ENCODE data around the gene HOXA6. TPM values are rescaled to one million over a fixed set of nuclear protein-coding genes. Genes with fewer than 3 reads are reported as not detected.

The HOXA6 gene
- total and polyA plus RNA-seq, 2 donors (not counting 3 experiments of a cell fraction or from before 2014, with no cell fraction given) = 10.0 to 20.7 TPM

DNA sequence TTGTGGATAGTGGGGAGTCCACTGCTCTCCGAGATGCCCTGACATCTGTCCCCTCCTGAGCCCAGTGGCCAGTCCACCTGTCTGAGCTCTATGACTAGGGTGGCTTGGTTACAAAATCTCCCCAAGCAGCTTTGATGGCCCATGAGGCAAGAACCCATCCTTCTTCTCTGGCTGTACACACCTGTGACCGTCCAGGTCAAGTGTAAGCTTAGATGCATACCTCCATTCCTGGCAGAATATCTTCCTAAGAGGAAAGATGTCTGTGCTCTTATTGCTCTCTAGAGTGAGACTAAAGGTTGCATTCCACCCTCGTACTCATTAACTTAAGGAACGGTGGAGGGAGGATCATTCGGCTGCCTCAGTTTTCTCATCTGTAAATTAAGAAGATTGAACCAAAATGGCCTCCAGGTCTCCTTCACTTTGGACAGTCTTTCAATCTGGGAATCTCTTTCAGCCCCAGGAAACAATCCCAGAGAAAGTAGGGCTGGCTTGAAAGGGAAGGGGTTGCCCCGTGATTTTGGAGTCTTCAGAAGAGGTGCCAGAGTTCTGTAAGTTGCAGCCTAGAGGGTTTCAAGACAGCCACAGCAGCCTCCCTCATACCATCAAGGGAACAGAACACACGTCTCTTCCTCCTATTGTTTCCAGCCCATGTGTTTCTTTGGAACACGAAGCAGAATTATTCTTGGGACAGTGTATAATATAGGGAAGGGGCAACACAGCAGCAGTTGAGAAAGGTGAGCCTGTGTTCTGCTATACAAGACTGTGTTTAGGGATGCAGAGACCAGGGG is 22.5 kb downstream of the HOXA6 start:
- Histone ChIP-seq H3K27ac (ENCODE audit: insufficient read depth, low read depth, low read length) (peak overlapping the region; percentile 96), H3K4me1 (ENCODE audit: control insufficient read depth, extremely low read depth, insufficient read depth, low read length) (peaks cover 73% of the 10 kb centered on the region), H3K9me1 (replicated peaks; ENCODE audit: control insufficient read depth, extremely low read depth, insufficient read depth, low read length) (no peaks in the 10 kb centered on the region), H3K27me3 (ENCODE audit: control insufficient read depth in 2 of 2, insufficient read depth in 2 of 2, low read length in 2 of 2) (no peaks in the 10 kb centered on the region), H3K4me2 (ENCODE audit: insufficient read depth, low read length) (peak overlapping the region; percentile 8), H4K20me1 (replicated peaks; ENCODE audit: control insufficient read depth, extremely low read depth, insufficient read depth, low read length) (no peaks in the 10 kb centered on the region), H3K9me3 (replicated peaks; ENCODE audit: control insufficient read depth, insufficient read depth, low read length) (no peaks in the 10 kb centered on the region), H3K9ac (replicated peaks; ENCODE audit: extremely low read depth, insufficient read depth, low read length) (no peak overlapping the region), H3K36me3 (ENCODE audit: control insufficient read depth in 2 of 2, extremely low read depth in 1 of 2, insufficient read depth in 2 of 2, low read length in 2 of 2) (peaks cover 0 to 11% of the 10 kb centered on the region in 2 experiments), H3K4me3 (replicated peaks in 1 of 3; ENCODE audit: insufficient read depth in 1 of 3, low read depth in 1 of 3, low read length in 3 of 3) (no peak overlapping the region), H2AFZ (ENCODE audit: low read depth, low read length) (no peak overlapping the region), H3K79me2 (ENCODE audit: control insufficient read depth, insufficient read depth, low read length) (peaks cover 67% of the 10 kb centered on the region)
- dilution Hi-C loops (cut with MboI; ENCODE audit: extremely low pct_ligation_motif_present, low sequenced_read_pairs) = no loop called here
- TF ChIP-seq GATA2 (IDR thresholded peaks at IDR 0.05; ENCODE audit: insufficient read depth, insufficient read length, low read depth, low read length) (no peak), JUN (IDR thresholded peaks at IDR 0.05; ENCODE audit: borderline replicate concordance, insufficient read depth, insufficient read length, low read depth) (no peak), MYC (IDR thresholded peaks at IDR 0.05; ENCODE audit: low read depth, low read length) (no peak), FOS (IDR thresholded peaks at IDR 0.05; ENCODE audit: borderline replicate concordance, insufficient read depth, low read length) (no peak), POLR2A (IDR thresholded peaks at IDR 0.05; ENCODE audit: low read depth, low read length) (no peak), CTCF (IDR thresholded peaks at IDR 0.05; ENCODE audit: extremely low read depth in 1 of 2, insufficient read depth in 1 of 2, low read depth in 1 of 2, low read length in 2 of 2) (no peak), POLR2AphosphoS5 (IDR thresholded peaks at IDR 0.05; ENCODE audit: insufficient read depth, low read depth, low read length) (no peak)
- FAIRE-seq (peak; percentile 69), DNase-seq (ENCODE audit: low read depth, low spot score) (peak; percentile 60)
- intact Hi-C loops (cut with micrococcal nuclease) = loop anchor here (1.0 kb wide), 1 partner anchor 10 kb away; no protein-coding TSS in a partner anchor
- BruUV-seq (replicated peaks) = no TSS peak
- POLR2A ChIA-PET = interaction anchor here (0.5 to 0.8 kb wide), 2 partner anchors 54 to 933 kb away, joined by 3 to 6 read pairs; no protein-coding TSS in a partner anchor
- CTCF ChIA-PET = interaction anchor here (0.9 to 1.4 kb wide), 2 partner anchors 10 to 28 kb away, joined by 3 read pairs; no protein-coding TSS in a partner anchor

Measured in endothelial cell of umbilical vein (primary cell).